ENCODE data around the gene ANO9. TPM values are rescaled to one million over a fixed set of nuclear protein-coding genes. Genes with fewer than 3 reads are reported as not detected.

Gene ANO9
- total RNA-seq, 1 experiment from 2014 or later = not detected

DNA sequence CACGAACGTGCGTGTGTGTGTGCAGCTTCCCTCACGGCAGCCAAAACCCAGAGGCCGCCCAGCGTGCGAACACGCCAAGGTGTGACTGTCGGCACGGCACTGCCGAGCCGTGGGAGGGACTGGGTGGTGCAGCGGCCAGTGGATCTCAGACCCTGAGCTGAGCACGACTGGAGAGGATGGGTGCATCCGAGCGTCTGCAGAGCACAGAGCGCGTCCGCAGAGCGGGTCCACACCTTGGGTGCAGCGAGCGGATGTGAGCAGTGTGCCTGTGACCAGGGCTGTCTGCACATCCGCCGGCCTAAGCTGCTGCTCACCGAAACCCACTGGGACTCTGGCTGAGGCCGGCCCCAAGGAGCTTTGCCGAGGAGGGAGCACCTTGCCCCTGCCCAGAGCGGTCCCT lies 31.0 kb upstream of the ANO9 start:
- Histone ChIP-seq H3K36me3 (ENCODE audit: insufficient read depth, low read length, poor library complexity, severe bottlenecking) (no peaks in the 10 kb centered on the region), H3K4me3 (ENCODE audit: low read depth, low read length, poor library complexity, severe bottlenecking) (no peak overlapping the region), H3K27me3 (replicated peaks; ENCODE audit: insufficient read depth, low read depth, low read length, poor library complexity) (no peaks in the 10 kb centered on the region), H3K9me3 (ENCODE audit: low read depth, low read length, poor library complexity, severe bottlenecking) (no peaks in the 10 kb centered on the region), H3K4me1 (ENCODE audit: insufficient read depth, low read length, poor library complexity, severe bottlenecking) (peaks cover 6% of the 10 kb centered on the region), H3K27ac (ENCODE audit: low read depth, low read length, poor library complexity, severe bottlenecking) (no peak overlapping the region)
- CTCF ChIA-PET = no interaction called here
- intact Hi-C loops (cut with micrococcal nuclease; ENCODE audit: unreplicated experiment) = no loop called here
- BruUV-seq (replicated peaks) = no TSS peak
- DNase-seq (ENCODE audit: low spot score) = no peak
- TF ChIP-seq EZH2 (IDR thresholded peaks at IDR 0.05; ENCODE audit: borderline replicate concordance, low read depth, low read length, poor library complexity, severe bottlenecking) = no peak
- TF ChIP-seq, protein P1, sequence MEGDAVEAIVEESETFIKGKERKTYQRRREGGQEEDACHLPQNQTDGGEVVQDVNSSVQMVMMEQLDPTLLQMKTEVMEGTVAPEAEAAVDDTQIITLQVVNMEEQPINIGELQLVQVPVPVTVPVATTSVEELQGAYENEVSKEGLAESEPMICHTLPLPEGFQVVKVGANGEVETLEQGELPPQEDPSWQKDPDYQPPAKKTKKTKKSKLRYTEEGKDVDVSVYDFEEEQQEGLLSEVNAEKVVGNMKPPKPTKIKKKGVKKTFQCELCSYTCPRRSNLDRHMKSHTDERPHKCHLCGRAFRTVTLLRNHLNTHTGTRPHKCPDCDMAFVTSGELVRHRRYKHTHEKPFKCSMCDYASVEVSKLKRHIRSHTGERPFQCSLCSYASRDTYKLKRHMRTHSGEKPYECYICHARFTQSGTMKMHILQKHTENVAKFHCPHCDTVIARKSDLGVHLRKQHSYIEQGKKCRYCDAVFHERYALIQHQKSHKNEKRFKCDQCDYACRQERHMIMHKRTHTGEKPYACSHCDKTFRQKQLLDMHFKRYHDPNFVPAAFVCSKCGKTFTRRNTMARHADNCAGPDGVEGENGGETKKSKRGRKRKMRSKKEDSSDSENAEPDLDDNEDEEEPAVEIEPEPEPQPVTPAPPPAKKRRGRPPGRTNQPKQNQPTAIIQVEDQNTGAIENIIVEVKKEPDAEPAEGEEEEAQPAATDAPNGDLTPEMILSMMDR (conservative IDR thresholded peaks at IDR 0.05; ENCODE audit: low read depth, low read length) = no peak
- POLR2A ChIA-PET (ENCODE audit: low non-redundant PET) = no interaction called here

DNA sequence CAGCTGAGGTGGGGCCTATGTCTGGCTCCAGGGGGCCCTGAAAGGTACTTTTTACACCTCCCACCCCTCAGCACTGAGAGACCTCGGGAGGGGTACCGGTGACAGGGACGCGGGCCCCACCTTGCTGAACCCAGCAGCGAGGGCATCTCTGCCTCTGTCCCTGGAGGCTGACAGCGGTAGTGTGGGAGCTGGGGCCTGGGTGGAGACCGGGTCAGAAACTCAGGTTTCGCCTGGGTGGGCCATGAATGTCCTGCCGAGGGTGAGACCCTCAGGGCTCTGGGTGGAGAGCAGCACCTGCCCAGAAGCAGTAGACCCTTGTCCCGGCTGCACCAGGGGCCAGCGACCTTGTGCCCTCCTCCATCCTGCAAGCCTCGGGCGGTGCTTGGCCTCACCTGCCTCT lies 30.5 kb upstream of the ANO9 start:
- Histone ChIP-seq H3K27ac (ENCODE audit: low read depth, low read length, poor library complexity, severe bottlenecking) (no peak overlapping the region), H3K9me3 (ENCODE audit: low read depth, low read length, poor library complexity, severe bottlenecking) (no peaks in the 10 kb centered on the region), H3K27me3 (replicated peaks; ENCODE audit: insufficient read depth, low read depth, low read length, poor library complexity) (no peaks in the 10 kb centered on the region), H3K4me1 (ENCODE audit: insufficient read depth, low read length, poor library complexity, severe bottlenecking) (peaks cover 6% of the 10 kb centered on the region), H3K4me3 (ENCODE audit: low read depth, low read length, poor library complexity, severe bottlenecking) (no peak overlapping the region), H3K36me3 (ENCODE audit: insufficient read depth, low read length, poor library complexity, severe bottlenecking) (no peaks in the 10 kb centered on the region)
- intact Hi-C loops (cut with micrococcal nuclease; ENCODE audit: unreplicated experiment) = no loop called here
- TF ChIP-seq, protein P1 (conservative IDR thresholded peaks at IDR 0.05; ENCODE audit: low read depth, low read length) = no peak
- no peak for TF ChIP-seq EZH2 (IDR thresholded peaks at IDR 0.05; ENCODE audit: borderline replicate concordance, low read depth, low read length, poor library complexity, severe bottlenecking)
- CTCF ChIA-PET = no interaction called here
- DNase-seq (ENCODE audit: low spot score) = no peak
- POLR2A ChIA-PET (ENCODE audit: low non-redundant PET) = no interaction called here
- BruUV-seq (replicated peaks) = no TSS peak

DNA sequence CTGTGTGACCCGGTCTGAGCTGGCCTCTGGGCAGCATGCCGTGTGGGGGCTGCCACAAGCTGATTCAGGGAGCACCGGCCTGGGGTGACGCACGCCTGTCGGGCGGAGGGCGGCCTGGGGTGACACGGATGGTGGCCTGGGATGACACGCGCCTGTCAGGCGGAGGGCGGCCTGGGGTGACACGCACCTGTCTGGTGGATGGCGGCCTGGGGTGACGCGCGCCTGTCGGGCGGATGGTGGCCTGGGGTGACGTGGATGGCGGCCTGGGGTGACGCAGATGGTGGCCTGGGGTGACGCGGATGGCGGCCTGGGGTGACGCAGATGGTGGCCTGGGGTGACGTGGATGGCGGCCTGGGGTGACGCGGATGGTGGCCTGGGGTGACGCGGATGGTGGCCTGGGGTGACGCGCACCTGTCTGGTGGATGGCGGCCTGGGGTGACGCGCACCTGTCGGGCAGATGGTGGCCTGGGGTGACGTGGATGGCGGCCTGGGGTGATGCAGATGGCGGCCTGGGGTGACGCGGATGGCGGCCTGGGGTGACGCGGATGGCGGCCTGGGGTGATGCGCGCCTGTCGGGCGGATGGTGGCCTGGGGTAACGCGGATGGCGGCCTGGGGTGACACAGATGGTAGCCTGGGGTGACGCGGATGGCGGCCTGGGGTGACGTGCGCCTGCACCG lies 29.8 kb upstream of the ANO9 start:
- TF ChIP-seq, protein P1 (conservative IDR thresholded peaks at IDR 0.05; ENCODE audit: low read depth, low read length) = no peak
- TF ChIP-seq EZH2 (IDR thresholded peaks at IDR 0.05; ENCODE audit: borderline replicate concordance, low read depth, low read length, poor library complexity, severe bottlenecking) = no peak
- no peak for DNase-seq (ENCODE audit: low spot score)
- Histone ChIP-seq H3K36me3 (ENCODE audit: insufficient read depth, low read length, poor library complexity, severe bottlenecking) (no peaks in the 10 kb centered on the region), H3K27me3 (replicated peaks; ENCODE audit: insufficient read depth, low read depth, low read length, poor library complexity) (no peaks in the 10 kb centered on the region), H3K4me3 (ENCODE audit: low read depth, low read length, poor library complexity, severe bottlenecking) (no peak overlapping the region), H3K27ac (ENCODE audit: low read depth, low read length, poor library complexity, severe bottlenecking) (no peak overlapping the region), H3K9me3 (ENCODE audit: low read depth, low read length, poor library complexity, severe bottlenecking) (no peaks in the 10 kb centered on the region), H3K4me1 (ENCODE audit: insufficient read depth, low read length, poor library complexity, severe bottlenecking) (peaks cover 6% of the 10 kb centered on the region)
- intact Hi-C loops (cut with micrococcal nuclease; ENCODE audit: unreplicated experiment) = no loop called here
- ChIA-PET CTCF (no interaction called here), POLR2A (ENCODE audit: low non-redundant PET) (no interaction called here)
- BruUV-seq (replicated peaks) = no TSS peak
